Activated CD4-positive, alpha-beta T cell treated with anti-CD3 and anti-CD28 coated beads for 48 hours (primary cell): ENCODE results near the gene OTOS.
A peak's percentile ranks its signal among the peaks of the same experiment; 100 is the strongest.

Experiments
- DNase-seq: peaks from one replicate; pipeline ENCODE4 v3.0.0-alpha.2; 2020

OTOS gene

DNA sequence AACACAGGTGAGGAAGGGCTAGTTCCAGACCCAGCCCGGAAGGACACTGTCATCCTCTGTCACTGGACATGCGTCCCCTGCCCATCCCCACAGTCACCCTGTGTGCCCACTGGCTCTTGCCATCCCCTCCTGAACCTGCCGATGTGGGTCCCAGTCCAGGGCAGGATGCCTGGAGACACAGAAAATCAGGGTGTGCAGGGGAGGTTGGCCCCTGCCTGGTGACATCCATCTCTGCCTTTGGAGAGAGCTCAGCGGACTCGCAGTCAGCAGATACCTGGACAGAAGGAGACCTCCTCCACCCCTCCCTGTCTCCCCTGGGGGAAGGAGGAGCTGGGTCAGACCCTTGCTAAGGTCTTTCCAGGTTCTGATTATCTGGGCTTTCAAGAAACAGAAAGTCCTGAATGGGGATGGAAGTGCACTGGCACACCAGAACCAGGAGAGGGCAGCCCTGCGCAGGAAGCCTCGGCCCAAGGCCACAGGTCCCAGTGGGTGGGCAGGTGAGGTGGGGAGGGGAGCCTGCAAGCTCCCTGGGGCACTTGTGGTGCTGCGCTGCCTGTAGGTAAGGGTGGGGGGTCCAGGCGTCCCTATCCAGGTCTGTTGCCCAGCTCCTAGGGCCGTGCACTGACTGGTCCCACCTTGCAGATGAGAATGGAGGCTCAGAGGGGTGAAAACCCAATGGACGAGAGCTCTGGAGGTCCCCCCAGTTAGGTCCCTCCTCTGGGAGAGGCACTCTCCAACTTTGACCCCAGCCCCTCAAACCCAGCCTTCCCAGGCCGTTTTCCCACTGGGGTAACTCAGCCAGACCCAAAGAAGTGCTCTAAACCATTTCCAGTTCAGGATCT, 9.7 kb upstream of the OTOS start:
- peak; percentile 59 for DNase-seq

DNA sequence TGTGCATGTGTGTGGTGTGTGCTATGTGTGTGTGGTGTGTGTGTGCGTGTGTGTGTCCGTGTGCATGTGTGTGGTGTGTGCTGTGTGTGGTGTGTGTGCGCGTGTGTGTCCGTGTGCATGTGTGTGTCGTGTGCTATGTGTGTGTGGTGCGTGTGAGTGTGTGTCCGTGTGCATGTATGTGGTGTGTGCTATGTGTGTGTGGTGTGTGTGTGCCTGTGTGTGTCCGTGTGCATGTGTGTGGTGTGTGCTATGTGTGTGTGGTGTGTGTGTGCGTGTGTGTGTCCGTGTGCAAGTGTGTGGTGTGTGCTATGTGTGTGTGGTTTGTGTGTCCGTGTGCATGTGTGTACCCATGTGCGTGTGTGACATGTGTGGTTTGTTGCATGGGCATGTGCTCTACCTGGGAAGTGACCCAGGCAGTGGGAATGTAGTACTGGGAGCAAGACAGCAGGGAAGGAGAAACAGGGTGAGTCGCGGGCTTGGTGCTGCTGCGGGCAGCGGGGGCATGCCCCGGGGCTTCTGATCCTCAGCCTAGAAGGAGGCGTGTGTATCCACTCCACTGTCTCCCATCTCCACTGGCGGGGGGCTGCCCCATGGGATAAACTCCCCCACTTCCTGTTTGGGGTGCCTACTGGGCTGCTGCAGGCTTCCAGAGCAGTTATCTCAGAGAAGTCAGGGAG, 7.6 kb upstream of the OTOS start:
- DNase-seq: no peak

DNA sequence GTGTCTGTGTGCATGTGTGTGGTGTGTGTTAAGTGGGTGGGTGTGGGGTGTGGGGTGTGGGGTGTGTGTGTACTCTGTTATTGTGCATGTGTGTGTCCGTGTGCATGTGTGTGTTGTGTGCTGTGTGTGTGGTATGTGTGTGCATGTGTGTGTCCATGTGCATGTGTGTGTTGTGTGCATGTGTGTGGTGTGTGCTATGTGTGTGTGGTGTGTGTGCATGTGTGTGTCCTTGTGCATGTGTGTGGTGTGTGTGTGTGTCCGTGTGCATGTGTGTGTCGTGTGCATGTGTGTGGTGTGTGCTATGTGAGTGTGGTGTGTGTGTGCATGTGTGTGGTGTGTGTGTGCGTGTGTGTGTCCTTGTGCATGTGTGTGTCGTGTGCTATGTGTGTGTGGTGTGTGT, 6.9 kb upstream of the OTOS start:
- DNase-seq: no peak

GRCh38 chr2:240146627-240147278, 6.3 kb upstream of the OTOS start:
- DNase-seq: no peak

DNA sequence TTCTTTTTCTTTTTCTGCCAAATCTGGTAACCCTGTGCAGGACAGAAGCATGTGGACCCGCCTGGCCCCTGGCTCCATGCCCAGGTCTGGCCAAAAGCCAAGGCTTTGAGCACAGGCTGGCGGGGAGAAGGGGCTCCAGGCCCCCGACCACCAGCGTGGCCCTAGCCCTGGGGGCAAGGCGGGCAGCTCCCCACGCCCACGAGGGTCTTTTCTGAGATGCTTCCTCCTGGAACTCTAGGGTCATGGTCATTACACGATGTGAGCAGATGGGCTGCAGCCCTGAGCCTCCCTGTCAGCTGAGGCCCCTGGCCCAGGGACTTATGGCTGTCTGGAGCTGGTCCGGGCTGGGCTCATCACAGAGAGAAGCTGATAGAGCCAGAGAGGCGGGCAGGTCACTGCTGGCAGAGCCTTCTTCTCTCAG, 5.7 kb upstream of the OTOS start:
- no peak for DNase-seq

DNA sequence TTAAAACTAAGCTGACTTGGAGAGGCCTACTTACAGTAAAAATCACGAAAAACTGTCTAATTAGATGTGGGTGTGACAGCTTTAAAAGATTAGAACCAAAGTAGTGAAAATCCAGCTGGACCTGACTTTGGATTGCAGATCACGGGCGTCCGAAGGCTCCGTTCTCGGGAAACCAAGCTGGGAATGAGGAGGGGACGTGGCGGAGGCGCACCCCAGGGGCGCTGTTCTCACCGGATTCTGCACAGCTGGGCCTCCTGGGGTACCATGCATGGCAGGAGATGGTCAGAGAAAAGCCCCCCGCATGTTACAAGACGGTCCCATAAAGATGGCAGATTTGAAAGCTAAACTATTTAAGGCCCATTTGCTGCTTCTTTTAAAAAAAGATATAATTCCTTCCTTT, 5.0 kb upstream of the OTOS start:
- no peak for DNase-seq

- no peak for DNase-seq
Measured at GRCh38 chr2:240144649-240145261, 4.3 kb upstream of the OTOS start.

DNA sequence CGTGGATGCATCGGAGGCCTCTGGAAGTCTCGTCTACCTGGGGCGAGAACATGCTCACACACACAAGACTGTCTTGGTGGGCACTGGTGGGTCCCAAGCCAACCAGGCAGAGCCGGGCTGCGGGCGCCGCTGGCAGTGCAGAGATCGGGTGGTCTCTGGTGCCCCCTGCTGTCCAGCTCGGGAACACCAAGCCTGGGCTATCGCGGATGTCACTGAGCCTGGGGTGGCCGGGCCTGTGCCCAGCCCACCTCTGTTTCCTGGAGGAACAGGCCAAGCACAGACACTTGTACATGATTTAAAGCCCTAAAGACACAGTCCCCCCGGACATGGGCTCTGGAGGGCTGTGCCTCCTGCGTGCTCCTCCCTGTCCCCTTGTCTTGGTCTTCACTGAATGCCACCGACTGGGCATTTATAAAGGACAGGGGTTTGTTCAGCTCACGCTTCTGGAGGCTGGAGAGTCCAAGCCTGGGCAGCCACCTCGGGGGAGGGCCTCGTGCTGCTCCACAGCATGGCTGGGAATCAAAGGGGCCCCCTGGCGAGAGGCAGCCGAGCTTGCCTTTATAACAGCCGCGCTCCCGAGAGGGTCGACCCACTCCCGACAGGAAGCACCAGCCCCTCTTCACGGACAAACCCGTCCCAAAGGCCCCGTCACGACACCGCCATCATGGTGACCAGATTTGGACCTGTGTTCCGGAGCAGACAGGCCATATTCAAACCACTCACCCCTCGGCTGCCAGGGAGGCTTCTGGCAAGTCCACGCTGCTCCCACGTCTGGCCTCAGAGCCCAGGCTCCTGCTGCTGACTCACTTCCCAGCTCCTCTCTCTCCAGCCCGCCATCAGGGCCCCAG, 3.6 kb upstream of the OTOS start:
- peak; percentile 86 for DNase-seq

DNA sequence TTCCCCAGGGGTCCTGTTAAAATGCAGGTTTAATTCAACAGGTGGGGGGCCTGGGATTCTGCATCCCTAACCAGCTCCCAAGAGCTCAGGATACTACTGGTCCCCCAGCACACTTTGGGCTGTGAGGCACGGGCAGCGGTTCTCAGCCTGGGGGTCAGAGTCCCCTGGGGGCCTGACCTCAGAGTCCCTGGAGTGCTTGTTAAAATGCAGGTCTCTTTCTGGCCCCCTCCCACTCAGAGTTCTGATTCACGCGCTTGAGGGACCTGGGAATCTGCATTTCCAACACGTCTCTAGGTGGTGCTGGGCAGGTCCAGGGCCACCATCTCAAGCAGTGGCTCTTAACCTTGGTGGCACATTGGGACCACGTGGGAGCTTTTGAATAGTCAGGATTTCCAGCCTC, 2.8 kb upstream of the OTOS start:
- DNase-seq: no peak

- no peak for DNase-seq
Measured at GRCh38 chr2:240142859-240143258, 2.4 kb upstream of the OTOS start.

GRCh38 chr2:240142256-240142775, 1.9 kb upstream of the OTOS start:
- DNase-seq: no peak

GRCh38 chr2:240141736-240142135, 1.3 kb upstream of the OTOS start:
- DNase-seq: no peak

- DNase-seq: no peak
Measured at GRCh38 chr2:240140920-240141319, 462 bp upstream of the OTOS start.

GRCh38 chr2:240139666-240140393, 628 bp downstream of the OTOS start:
- no peak for DNase-seq

DNA sequence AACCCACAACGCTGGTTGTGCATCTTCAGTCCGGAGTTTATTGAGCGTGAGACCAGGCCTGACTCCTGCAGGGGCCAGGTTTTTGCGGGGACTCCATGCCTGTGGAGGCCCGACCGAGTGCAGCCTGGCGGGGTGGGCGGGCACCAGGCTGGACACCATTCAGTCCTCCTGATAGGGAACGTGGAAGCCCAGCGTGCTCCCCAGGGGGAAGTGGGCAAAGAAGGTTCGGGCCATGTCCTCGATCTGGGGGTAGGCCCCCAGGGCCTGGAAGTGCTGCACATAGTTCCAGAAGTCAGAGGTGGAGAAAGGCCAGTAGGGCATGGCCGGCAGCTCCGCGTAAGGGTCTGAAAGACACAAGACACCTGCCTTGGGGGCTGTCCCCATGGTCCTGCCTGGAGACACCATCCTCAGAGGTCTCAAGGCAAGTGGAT, 1.4 kb downstream of the OTOS start:
- no peak for DNase-seq

DNA sequence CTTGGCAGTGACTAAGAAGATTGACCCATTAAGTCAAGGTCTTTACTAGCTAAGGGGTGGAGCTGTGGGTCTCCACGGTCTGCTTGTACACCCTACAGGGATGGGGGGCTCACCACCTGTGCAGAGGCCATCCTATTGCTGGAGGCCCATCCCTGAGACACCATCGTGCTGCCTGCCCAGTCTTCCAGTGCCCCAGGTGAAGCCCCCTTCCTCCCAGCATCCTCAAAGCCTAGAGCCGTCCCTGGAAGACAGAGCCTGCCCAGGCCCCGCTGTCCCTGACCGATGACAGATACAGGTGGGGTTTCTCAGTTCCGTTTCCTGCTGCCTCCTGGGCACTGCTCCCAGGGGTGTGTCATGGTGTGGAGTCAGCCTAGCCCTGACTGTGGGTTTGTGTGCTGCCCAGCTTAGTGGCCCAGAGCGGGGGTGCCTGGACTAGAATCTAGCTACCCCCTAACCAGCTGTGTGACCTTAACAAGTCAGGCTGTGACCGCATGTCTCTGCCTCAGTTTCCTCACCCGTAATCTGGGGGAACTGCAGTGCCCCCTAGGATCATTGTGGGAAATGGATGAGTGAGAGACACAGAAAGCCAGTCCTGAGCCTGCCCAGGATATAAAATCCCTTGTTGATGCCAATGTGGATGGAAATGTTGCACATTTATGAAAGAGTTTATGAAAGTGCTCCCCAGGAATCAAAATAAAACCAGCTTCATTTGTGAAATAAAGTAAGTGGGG, 2.0 kb downstream of the OTOS start:
- no peak for DNase-seq

GRCh38 chr2:240137596-240138253, 2.7 kb downstream of the OTOS start:
- DNase-seq: no peak

DNA sequence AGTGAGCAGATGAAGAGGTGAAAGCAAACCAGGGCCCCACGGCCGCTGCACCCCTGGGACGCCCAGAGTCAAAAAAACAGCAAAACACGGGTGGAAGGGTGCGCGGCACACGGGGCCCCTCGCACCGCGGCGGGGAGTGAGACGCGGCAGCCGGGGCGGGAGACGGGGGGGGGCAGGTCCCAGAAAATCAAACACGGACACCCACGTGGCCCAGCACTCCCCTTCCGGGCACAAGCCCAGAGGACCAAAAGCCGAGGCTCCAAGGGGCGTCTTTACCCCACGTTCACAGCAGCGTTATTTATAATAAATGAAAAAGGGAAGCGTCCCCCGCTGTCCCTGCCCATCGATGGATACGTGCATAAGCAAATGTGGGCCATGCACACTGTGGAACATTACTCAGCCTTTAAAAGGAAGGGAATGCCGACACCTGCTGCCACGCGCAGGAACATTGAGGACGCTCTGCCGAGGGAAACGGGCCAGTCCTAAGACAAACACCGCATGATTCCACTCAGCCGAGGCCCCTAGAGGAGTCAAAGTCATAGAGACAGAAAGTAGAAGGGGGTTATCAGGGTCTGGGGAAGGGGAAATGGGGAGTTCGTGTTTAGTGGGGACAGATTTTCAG, 3.7 kb downstream of the OTOS start:
- peak; percentile 34 for DNase-seq

GRCh38 chr2:240136013-240136670, 4.3 kb downstream of the OTOS start, which contains the start of gene COPS9:
Gene COPS9, minus strand, starts transcription at chr2:240136305. Its CDS starts 21 bp downstream, at chr2:240136284.
- peak; percentile 91 for DNase-seq
